Nephron (organoid): Measurements from ENCODE around the gene ZBED6.
"Not testable (repeated sequence)": the region's sequence is repeated elsewhere in the genome, so short reads cannot be mapped to it uniquely, and the experiment has no call there.

ENCODE experiments used
- H3K27ac Mint-ChIP-seq, 3 experiments: 2 replicates each; pipeline ENCODE4 v1.8.0; 2020; ENCODE audit warnings: mixed read lengths in 3 of 3, mild to moderate bottlenecking in 2 of 3, moderate library complexity in 1 of 3
- H3K27me3 Mint-ChIP-seq: 2 replicates; pipeline ENCODE4 v1.8.0; 2021; ENCODE audit warnings: low read depth, mild to moderate bottlenecking, moderate library complexity, mixed read lengths
- H3K36me3 Mint-ChIP-seq: 2 replicates; pipeline ENCODE4 v1.8.0; 2020; ENCODE audit warnings: low read depth, mixed read lengths
- H3K4me1 Mint-ChIP-seq: 2 replicates; pipeline ENCODE4 v1.8.0; 2020; ENCODE audit warnings: mixed read lengths
- H3K4me3 Mint-ChIP-seq, 3 experiments: 2 replicates each; pipeline ENCODE4 v1.8.0; 2020; ENCODE audit warnings: mild to moderate bottlenecking in 3 of 3, mixed read lengths in 3 of 3, moderate library complexity in 2 of 3
- H3K9me3 Mint-ChIP-seq: 2 replicates; pipeline ENCODE4 v1.8.0; 2020; ENCODE audit warnings: mixed read lengths
- CTCF ChIP-seq, 3 experiments: fragments of 200-600 bp; sonication (generic); IDR thresholded peaks; one replicate each; pipeline ENCODE4 v1.5.0; 2021; ENCODE audit warnings: antibody characterized with exemption in 3 of 3; ENCODE audit not compliant: unreplicated experiment in 3 of 3

The ZBED6 gene

GRCh38 chr1:203791498-203791897, 3.9 kb upstream of the ZBED6 start:
- no peaks in the 10 kb centered on the region for H3K9me3 Mint-ChIP-seq
- no peak overlapping the region for H3K4me3 Mint-ChIP-seq
- H3K27ac Mint-ChIP-seq = no peak overlapping the region
- TF ChIP-seq CTCF (IDR thresholded peaks at IDR 0.05; ENCODE audit: unreplicated experiment in 3 of 3) = no peak
- H3K27me3 Mint-ChIP-seq = no peaks in the 10 kb centered on the region
- H3K36me3 Mint-ChIP-seq = peaks cover 5% of the 10 kb centered on the region
- H3K4me1 Mint-ChIP-seq = peaks cover 8% of the 10 kb centered on the region

GRCh38 chr1:203792486-203792885, 2.9 kb upstream of the ZBED6 start:
- TF ChIP-seq CTCF (IDR thresholded peaks at IDR 0.05; ENCODE audit: unreplicated experiment in 3 of 3) = no peak
- no peaks in the 10 kb centered on the region for H3K27me3 Mint-ChIP-seq
- peak overlapping the region in 1 of 3 experiments; percentile 29 for H3K4me3 Mint-ChIP-seq
- peaks cover 13% of the 10 kb centered on the region for H3K36me3 Mint-ChIP-seq
- H3K4me1 Mint-ChIP-seq = peaks cover 16% of the 10 kb centered on the region
- peaks cover 2% of the 10 kb centered on the region for H3K9me3 Mint-ChIP-seq
- no peak overlapping the region for H3K27ac Mint-ChIP-seq

GRCh38 chr1:203793561-203793960, 1.9 kb upstream of the ZBED6 start:
- peaks cover 27% of the 10 kb centered on the region for H3K4me1 Mint-ChIP-seq
- peak overlapping the region in 1 of 3 experiments; percentile 62 for H3K27ac Mint-ChIP-seq
- H3K36me3 Mint-ChIP-seq = peaks cover 24% of the 10 kb centered on the region
- H3K4me3 Mint-ChIP-seq, H3K27me3 Mint-ChIP-seq, H3K9me3 Mint-ChIP-seq: not testable (repeated sequence)

- Mint-ChIP-seq H3K9me3 (peaks cover 3% of the 10 kb centered on the region), H3K27ac (peak overlapping the region; percentile 98 to 100 (median 99)), H3K4me3 (peak overlapping the region; percentile 93 to 97 (median 95)), H3K27me3 (no peaks in the 10 kb centered on the region), H3K4me1 (peaks cover 36% of the 10 kb centered on the region), H3K36me3 (peaks cover 38% of the 10 kb centered on the region)
- no peak for TF ChIP-seq CTCF (IDR thresholded peaks at IDR 0.05; ENCODE audit: unreplicated experiment in 3 of 3)
Observed at GRCh38 chr1:203794764-203795440, 521 bp upstream of the ZBED6 start.

- H3K4me1 Mint-ChIP-seq = peaks cover 47% of the 10 kb centered on the region
Observed at GRCh38 chr1:203796236-203796605, 798 bp downstream of the ZBED6 start.

GRCh38 chr1:203797216-203797615, 1.8 kb downstream of the ZBED6 start:
- Mint-ChIP-seq H3K9me3 (peaks cover 3% of the 10 kb centered on the region), H3K36me3 (peaks cover 57% of the 10 kb centered on the region), H3K27me3 (no peaks in the 10 kb centered on the region), H3K4me3 (peak overlapping the region; percentile 93 to 97 (median 95)), H3K4me1 (peaks cover 49% of the 10 kb centered on the region), H3K27ac (peak overlapping the region; percentile 1 to 99 (median 98))
- TF ChIP-seq CTCF (IDR thresholded peaks at IDR 0.05; ENCODE audit: unreplicated experiment in 3 of 3) = no peak

More at GRCh38 chr1:203796236-203796605, 798 bp downstream of the ZBED6 start:
- no peak for TF ChIP-seq CTCF (IDR thresholded peaks at IDR 0.05; ENCODE audit: unreplicated experiment in 3 of 3)
- H3K27ac Mint-ChIP-seq = peak overlapping the region; percentile 98 to 99 (median 98)
- peaks cover 3% of the 10 kb centered on the region for H3K9me3 Mint-ChIP-seq
- no peaks in the 10 kb centered on the region for H3K27me3 Mint-ChIP-seq
- peak overlapping the region; percentile 93 to 97 (median 95) for H3K4me3 Mint-ChIP-seq
- peaks cover 49% of the 10 kb centered on the region for H3K36me3 Mint-ChIP-seq
